Kidney capillary endothelial cell (primary cell): ENCODE data around the gene CCDC68.

Source experiments
- DNase-seq: peaks from one replicate; pipeline ENCODE4 v3.0.0-alpha.2; 2018; ENCODE audit warnings: low spot score

The CCDC68 gene

GRCh38 chr18:54918060-54918459 lies 41.2 kb downstream of the CCDC68 start:
- no peak for DNase-seq

- DNase-seq, result no peak
Measured at GRCh38 chr18:54916507-54916906, 42.8 kb downstream of the CCDC68 start.

GRCh38 chr18:54914816-54915215 lies 44.4 kb downstream of the CCDC68 start:
- no peak for DNase-seq

- no peak for DNase-seq
Measured at GRCh38 chr18:54911551-54911950, 47.7 kb downstream of the CCDC68 start.

GRCh38 chr18:54910161-54910919 lies 48.9 kb downstream of the CCDC68 start:
- no peak for DNase-seq

GRCh38 chr18:54909538-54909937 lies 49.7 kb downstream of the CCDC68 start:
- DNase-seq, result no peak

GRCh38 chr18:54906331-54907185 lies 52.7 kb downstream of the CCDC68 start:
- DNase-seq, result no peak

GRCh38 chr18:54905629-54906028 lies 53.6 kb downstream of the CCDC68 start:
- DNase-seq, result no peak

- no peak for DNase-seq
Measured at GRCh38 chr18:54904581-54904980, 54.7 kb downstream of the CCDC68 start.

GRCh38 chr18:54900290-54900689 lies 59.0 kb downstream of the CCDC68 start:
- no peak for DNase-seq

- DNase-seq, result no peak
Measured at GRCh38 chr18:54899500-54899899, 59.8 kb downstream of the CCDC68 start.

- no peak for DNase-seq
Measured at GRCh38 chr18:54888933-54889332, 70.3 kb downstream of the CCDC68 start.

- no peak for DNase-seq
Measured at GRCh38 chr18:54888378-54888777, 70.9 kb downstream of the CCDC68 start.

- DNase-seq, result no peak
Measured at GRCh38 chr18:54883816-54884604, 75.3 kb downstream of the CCDC68 start.

GRCh38 chr18:54882318-54882717 lies 76.9 kb downstream of the CCDC68 start:
- no peak for DNase-seq

GRCh38 chr18:54881229-54881768 lies 78.0 kb downstream of the CCDC68 start:
- DNase-seq, result no peak

GRCh38 chr18:54880395-54881105 lies 78.7 kb downstream of the CCDC68 start:
- DNase-seq, result no peak

GRCh38 chr18:54879691-54880090 lies 79.6 kb downstream of the CCDC68 start:
- no peak for DNase-seq

GRCh38 chr18:54878659-54879358 lies 80.5 kb downstream of the CCDC68 start:
- DNase-seq, result no peak

GRCh38 chr18:54878159-54878622 lies 81.1 kb downstream of the CCDC68 start:
- no peak for DNase-seq

GRCh38 chr18:54877076-54877475 lies 82.2 kb downstream of the CCDC68 start:
- DNase-seq, result no peak
